ENCODE measurements around the gene ISM2. TPM values are rescaled to one million over a fixed set of nuclear protein-coding genes. Genes with fewer than 3 reads are reported as not detected.
"Not testable (repeated sequence)": the region's sequence is repeated elsewhere in the genome, so short reads cannot be mapped to it uniquely, and the experiment has no call there.

The ISM2 gene
- polyA plus RNA-seq (ENCODE audit: insufficient read depth in 1 of 5, insufficient read length in 5 of 5, low replicate concordance in 1 of 5): not detected
- long read RNA-seq, donor 1, partial matches to known transcripts: 0 of 2 reads
- long read RNA-seq, donor 1, other reads (novel, unspliced or antisense): 0 of 2 reads
- long read RNA-seq, donor 2: 0 reads
- long read RNA-seq, donor 3: 0 reads
- long read RNA-seq, donor 4: 0 reads
- long read RNA-seq, donor 5: 0 reads
- long read RNA-seq, donor 6: 0 reads
- long read RNA-seq, donor 7: 0 reads
- long read RNA-seq, donor 8: 0 reads

- peak; percentile 4 to 18 for DNase-seq
Observed at GRCh38 chr14:77498120-77498979, at the start of gene ISM2. Gene ISM2 (minus strand): TSS chr14:77498816. CDS start chr14:77498793, 23 bp downstream.

- DNase-seq: no peak
Observed at GRCh38 chr14:77547512-77548180, 49.0 kb upstream of the ISM2 start.

DNA sequence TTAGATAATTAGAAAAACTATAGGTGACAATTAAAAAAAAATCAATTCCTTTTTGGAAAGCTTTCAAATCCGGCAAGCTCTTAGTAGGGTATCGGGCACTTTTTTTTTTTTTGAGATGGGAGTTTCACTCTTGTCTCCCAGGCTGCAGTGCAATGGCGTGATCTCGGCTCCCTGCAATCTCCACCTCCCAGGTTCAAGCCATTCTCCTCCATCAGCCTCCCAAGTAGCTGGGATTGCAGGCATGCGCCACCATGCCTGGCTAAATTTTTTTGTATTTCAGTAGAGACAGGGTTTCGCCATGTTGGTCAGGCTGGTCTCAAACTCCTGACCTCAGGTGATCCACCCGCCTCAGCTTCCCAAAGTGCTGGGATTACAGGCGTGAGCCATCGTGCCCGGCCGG lies 46.6 kb upstream of the ISM2 start:
- not testable (repeated sequence) for DNase-seq

DNA sequence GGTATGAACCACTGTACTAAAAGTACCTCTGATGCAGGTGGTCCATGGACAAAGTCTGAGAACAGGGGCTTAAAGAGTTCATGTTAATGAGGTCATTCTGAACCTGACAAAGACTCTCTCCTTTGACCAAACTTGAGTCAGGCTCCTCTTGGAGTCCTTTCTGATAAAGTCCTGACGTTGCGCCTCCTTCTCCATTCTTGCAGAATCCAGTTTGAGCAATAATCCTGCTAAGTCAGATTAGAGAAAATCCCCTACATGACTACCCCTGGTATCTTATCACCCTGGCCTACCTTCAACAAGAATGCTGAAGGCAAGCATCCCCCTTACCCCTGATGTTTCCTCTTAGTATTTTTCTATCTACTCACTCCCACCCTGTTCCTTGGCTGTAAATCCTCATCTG lies 46.0 kb upstream of the ISM2 start:
- DNase-seq: no peak

DNA sequence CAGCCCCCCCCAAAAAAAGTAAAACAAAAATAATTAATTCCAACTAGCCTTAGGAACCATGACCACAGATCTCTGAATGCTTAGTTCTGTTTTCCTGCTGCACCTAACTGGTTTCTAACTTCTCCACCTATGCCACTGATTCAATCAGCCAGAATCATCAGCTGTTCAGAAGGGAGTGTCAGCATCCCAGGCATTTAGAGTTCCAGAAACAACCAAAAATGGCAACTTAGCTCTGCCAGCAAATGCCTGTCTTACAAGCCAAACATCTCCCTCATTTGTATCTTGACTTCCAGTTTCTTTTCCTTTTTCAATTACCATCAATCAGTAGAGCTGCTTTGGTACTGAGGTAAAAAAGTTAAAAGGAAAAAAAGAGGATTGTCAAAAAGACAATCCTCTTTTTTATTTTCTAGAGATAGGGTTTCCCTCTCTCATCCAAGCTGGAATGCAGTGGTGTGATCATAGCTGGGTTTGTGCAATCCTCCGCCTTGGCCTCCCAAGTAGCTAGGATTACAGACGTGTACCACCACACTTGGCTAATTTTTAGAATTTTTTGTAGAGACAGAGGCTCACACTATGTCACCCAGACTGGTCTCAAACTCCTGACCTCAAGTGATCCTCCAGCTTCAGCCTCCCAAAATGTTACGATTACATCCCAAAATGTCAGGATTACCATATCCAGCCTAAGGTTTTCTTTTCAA lies 45.2 kb upstream of the ISM2 start:
- DNase-seq: no peak

GRCh38 chr14:77543240-77543551 lies 44.6 kb upstream of the ISM2 start:
- no peak for DNase-seq

DNA sequence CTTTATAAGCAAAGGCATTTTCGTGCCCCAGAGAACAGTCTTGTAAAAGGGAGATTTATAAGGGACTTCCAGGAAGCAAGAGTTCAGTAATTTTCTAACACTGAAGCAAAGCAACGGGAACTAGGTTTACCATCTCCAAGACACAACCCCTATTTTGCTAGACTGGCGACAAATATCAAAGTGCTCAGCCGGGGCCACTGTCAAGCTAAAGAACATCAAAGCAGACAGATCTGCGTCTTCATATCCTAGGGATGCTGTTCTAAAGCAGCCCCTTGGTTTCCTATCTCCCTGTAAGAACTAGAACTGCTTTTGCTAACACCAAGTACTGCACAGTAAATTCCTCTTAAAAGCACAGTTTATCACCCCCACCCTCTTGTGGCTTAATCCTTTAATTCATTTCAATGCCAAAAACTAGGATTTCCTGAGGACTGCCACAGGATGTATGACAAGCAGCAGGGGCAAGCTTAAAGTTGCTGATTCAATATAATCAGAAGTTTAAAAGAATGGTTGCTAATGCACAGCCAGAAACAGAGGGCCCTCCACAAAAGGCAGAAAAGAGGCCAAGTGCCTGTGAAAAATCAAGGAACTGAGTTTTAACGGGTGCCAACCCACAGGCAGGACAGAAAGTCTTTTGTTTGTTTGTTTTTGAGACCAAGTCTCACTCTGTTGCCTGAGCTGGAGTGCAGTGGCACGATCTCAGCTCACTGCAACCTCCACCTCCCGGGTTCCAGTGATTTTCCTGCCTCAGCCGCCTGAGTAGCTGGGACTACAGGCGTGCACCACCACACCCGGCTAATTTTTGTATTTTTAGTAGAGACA lies 44.0 kb upstream of the ISM2 start:
- peak; percentile 6 to 11 for DNase-seq

DNA sequence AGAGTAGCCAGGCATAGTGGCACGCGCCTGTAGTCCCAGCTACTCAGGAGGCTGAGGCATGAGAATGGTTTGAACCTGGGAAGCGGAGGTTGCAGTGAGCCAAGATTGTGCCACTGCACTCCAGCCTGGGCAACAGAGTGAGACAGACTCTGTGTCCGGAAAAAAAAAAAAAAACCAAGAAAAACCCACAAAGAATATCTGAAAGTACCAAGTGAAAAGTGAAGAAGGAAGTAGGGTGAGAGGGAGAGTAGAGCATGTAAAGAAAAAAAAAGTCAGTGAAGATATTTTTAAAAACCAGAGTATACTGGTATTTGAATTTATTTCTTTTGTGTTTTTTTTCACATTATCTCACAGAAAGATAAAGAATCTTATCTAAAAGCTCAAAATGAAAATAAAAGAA lies 43.3 kb upstream of the ISM2 start:
- DNase-seq: no peak

DNA sequence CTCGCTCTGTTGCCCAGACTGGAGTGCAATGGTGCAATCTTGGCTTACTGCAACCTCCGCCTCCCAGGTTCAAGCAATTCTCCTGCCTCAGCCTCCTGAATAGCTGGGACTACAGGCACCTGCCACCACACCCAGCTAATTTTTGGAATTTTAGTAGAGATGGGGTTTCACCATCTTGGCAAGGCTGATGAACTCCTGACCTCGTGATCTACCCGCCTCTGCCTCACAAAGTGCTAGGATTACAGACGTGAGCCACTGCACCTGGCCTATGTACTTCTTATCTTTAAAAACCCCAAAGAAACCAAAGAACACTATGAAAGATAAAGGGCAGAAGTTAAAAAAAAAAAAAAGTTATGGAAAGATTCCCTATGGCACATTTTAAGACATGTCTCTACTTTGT lies 38.3 kb upstream of the ISM2 start:
- DNase-seq: not testable (repeated sequence)

- DNase-seq: no peak
Observed at GRCh38 chr14:77531071-77531470, 32.5 kb upstream of the ISM2 start.

- DNase-seq: no peak
Observed at GRCh38 chr14:77529963-77530362, 31.3 kb upstream of the ISM2 start.

DNA sequence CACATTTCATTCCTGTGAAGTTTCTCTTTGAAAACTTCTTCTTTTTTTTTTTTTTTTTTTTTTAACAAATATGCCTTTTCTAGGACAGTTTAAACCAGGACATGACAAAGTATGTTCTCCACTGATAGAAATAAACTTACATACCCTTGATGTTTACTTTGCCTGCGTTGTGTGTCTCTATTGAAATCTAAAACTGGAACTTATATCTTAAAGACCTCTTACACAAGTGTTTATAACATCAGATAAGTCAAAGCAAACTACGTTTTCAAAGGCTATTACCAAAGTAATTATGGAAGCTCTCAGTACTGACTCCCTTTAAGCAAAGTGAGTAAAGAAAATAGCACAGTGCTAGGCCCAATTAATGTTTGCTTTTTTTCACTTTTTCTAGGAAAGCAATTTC lies 30.6 kb upstream of the ISM2 start:
- no peak for DNase-seq

DNA sequence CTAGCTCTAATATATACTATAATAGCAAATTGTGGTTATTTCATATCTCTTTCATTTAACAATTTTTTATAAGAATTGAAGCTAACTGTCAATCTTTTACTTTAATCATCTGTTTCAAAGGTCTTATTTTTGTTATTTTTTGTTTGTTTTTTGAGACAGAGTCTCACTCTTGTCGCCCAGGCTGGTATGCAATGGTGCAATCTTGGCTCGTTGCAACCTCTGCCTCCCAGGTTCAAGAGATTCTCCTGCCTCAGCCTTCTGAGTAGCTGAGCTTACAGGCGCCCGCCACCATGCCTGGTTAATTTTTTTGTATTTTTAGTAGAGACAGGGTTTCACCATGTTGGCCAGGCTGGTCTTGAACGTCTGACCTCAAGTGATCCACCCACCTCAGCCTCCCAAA lies 30.1 kb upstream of the ISM2 start:
- DNase-seq: not testable (repeated sequence)

DNA sequence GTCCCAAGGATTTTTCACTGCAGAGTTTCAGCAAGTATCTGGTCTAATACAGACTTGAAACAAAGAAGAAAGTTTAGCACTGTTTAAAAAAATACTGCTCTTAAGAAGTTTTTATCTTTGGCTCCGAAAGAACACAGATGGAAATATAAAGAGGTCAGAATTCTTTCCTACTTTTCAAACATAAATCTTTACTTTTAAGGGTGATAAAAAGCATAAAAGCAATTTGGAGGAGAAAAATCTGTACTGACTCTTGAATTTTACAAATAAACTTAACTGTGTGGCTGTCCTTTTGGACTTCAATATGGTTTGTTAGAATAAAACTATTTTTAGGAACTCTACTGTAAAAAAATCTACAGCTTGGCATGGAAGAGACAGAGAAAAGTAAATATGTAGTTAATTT lies 27.6 kb upstream of the ISM2 start:
- DNase-seq: no peak

- no peak for DNase-seq
Observed at GRCh38 chr14:77524536-77524935, 25.9 kb upstream of the ISM2 start.

DNA sequence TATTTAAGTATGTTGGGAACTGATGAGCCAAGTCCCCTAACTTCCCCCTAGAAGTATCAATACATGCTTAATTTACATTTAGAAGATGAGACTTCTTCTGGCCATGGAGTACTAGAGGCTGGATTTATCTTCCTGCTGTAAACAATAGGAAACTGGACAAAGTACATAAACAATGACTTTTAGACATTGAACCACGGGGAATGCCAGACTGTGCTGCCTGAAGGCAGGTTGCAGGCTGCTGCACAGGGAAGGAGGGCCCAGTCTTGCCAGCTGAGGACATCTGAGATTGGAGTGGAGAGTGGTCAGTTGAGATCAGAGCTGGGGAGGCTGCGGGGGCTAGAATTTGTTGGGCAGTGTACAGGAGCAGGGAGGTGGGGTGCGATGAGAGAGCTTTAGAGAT lies 24.5 kb upstream of the ISM2 start:
- DNase-seq: no peak

DNA sequence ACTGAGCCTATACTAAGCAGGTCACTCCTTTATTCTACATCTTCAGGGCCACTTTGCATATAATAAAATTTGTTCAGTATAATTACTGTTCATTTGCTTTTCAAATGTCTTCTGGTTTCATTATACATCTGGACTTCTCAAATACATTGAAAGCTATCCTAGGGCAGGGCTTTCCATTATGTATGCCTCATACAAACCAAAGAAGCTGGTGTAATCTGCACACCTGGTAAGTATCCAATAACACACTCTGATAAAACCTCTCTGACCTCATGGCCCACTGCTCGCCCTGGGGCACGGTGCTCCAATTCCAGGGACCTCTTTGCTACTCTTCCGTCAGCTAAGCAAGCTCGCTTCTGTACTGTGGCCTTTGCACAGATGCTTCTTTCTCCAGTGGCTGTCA lies 21.9 kb upstream of the ISM2 start:
- DNase-seq: no peak

DNA sequence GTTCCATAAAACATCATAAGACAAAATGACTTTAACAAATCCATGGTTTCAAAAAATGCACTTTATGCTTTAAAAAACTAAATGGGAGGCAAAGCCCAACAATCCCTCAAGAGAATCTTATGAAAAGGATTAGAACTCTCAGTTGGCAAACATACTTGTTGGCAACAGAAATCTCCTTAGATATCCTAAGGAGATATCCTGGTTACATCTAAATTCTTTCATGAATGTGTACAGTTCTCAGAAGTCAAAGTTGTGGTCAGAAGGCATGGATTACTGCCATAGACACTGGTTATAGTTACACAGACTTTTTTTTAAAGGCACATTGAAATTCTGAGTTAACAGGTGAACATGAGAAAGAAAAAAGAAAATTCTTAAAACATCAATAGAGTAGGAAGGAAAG lies 17.5 kb upstream of the ISM2 start:
- no peak for DNase-seq

DNA sequence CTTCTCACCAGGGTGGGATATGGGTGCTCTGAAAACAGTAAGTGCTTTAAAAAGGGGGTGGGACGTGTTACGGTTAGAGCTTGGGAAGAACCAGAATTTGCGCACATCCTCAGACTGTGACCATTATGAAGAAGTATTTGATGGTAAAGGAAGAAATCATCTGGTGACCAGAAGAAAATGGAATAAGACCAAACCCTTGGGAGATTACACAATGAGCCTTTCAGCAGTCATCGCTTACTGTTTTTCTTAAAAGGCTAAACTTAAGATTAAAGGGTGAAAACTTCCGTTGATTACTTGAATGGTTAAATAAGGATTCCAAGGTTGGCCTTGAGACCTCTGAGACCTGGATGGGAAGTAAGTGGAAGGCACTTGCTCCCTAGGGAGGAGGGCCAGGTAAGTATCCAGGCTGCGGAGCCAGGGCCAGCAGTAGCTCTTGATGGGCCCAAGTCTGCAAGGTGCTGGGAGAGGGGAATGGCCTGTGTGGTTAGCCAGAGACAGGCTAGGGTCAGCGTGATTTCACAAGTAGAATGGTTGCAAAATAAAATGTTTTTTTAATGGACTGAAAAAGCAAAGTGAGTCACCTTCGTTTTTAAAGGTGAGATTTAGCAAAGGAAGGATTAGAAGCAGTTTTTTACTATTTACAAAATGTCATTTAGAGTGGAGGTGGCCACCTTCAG lies 13.0 kb upstream of the ISM2 start:
- no peak for DNase-seq

DNA sequence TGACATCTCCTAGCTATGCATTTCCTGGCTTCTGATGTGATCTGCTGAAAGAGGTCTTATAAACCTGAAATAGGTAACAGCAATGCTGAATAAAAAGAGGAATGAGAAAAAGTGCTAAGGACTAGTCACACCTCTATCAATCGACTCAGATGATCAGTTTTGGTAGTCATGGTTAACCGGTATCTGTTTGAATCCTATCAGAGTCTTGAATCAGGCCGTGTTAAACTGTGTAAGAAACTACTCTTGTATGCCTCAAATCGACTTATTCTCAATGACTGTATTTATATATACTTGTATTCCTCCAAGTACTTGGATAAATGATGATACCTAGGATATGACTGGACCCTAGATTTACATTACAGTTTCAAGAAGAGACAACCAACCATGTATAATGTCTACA lies 10.8 kb upstream of the ISM2 start:
- DNase-seq: no peak

DNA sequence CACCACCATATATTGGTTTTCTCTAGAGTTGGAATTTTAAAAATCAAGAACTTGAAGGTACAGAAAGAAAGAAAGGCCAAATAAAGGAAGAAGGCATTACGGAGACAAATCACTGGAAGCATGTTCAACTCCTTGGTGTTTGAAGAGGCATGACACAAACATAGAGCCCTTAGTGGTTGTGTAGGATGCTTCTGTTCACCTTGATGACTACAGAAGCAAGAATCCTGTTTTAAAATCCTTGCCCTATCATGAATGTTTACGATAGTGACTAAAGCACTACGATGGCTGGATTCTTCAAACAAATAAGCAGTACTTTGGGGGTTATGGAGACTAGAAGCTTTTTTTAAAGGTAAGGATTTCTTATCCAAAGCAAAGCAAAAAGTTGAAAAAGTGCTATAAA lies 10.3 kb upstream of the ISM2 start:
- DNase-seq: no peak
